ENCODE results near the gene IL27RA. TPM values are rescaled to one million over a fixed set of nuclear protein-coding genes. Genes with fewer than 3 reads are reported as not detected.
"Not testable (repeated sequence)": the region's sequence is repeated elsewhere in the genome, so short reads cannot be mapped to it uniquely, and the experiment has no call there.

Gene IL27RA
- total RNA-seq, 2 experiments from 2014 or later, result 5.2 to 9.0 TPM

DNA sequence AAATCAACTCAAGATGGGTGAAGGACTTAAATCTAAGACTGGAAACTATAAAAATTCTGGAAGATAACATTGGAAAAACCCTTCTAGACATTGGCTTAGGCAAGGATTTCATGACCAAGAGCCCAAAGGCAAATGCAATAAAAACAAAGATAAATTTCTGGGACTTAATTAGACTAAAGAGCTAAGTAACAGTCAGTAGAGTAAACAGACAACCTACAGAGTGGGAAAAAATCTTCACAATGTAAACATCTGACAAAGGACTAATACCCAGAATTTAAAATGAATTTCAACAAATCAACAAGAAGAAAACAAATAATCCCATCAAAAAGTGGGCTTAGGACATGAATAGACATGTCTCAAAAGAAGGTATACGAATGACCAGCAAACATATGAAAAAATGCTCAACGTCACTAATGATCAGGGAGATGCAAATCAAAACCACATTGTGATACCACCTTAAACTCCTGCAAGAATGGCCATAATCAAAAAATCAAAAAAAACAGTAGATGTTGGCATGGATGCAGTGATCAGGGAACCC lies 19.1 kb upstream of the IL27RA start:
- H3K4me2 ChIP-seq (ENCODE audit: low read length), result no peak overlapping the region
- DNase-seq (ENCODE audit: low spot score), result no peak
- no peaks in the 10 kb centered on the region for H3K9me3 ChIP-seq (ENCODE audit: low read length)
- no peaks in the 10 kb centered on the region for H3K36me3 ChIP-seq (ENCODE audit: insufficient read depth, low read length)
- TF ChIP-seq EZH2phosphoT487 (IDR thresholded peaks at IDR 0.05; ENCODE audit: borderline replicate concordance, low read depth, low read length), result no peak
- TF ChIP-seq, protein P1, sequence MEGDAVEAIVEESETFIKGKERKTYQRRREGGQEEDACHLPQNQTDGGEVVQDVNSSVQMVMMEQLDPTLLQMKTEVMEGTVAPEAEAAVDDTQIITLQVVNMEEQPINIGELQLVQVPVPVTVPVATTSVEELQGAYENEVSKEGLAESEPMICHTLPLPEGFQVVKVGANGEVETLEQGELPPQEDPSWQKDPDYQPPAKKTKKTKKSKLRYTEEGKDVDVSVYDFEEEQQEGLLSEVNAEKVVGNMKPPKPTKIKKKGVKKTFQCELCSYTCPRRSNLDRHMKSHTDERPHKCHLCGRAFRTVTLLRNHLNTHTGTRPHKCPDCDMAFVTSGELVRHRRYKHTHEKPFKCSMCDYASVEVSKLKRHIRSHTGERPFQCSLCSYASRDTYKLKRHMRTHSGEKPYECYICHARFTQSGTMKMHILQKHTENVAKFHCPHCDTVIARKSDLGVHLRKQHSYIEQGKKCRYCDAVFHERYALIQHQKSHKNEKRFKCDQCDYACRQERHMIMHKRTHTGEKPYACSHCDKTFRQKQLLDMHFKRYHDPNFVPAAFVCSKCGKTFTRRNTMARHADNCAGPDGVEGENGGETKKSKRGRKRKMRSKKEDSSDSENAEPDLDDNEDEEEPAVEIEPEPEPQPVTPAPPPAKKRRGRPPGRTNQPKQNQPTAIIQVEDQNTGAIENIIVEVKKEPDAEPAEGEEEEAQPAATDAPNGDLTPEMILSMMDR (conservative IDR thresholded peaks at IDR 0.05; ENCODE audit: low read length), result no peak
- no peak overlapping the region for H3K4me3 ChIP-seq (ENCODE audit: low read depth, low read length, poor library complexity, severe bottlenecking)
- no peak overlapping the region for H3K27ac ChIP-seq (ENCODE audit: low read depth, low read length, poor library complexity, severe bottlenecking)
- ChIA-PET CTCF (ENCODE audit: unreplicated experiment) (no interaction called here), POLR2A (interaction anchor here (0.6 kb wide), 1 partner anchor 13 kb away, joined by 3 read pairs; no protein-coding TSS in a partner anchor)
- H3K4me1 ChIP-seq (ENCODE audit: insufficient read depth, low read length, poor library complexity, severe bottlenecking), result peaks cover 20% of the 10 kb centered on the region
- no TSS peak for BruUV-seq (replicated peaks)
- intact Hi-C loops (cut with micrococcal nuclease; ENCODE audit: unreplicated experiment), result no loop called here
- no peaks in the 10 kb centered on the region for H3K79me2 ChIP-seq (ENCODE audit: insufficient read depth, low read depth, low read length)
- H2AFZ ChIP-seq (ENCODE audit: low read length), result no peak overlapping the region
- no peaks in the 10 kb centered on the region for H3K9me2 ChIP-seq (ENCODE audit: insufficient read depth, low read length)
- no peaks in the 10 kb centered on the region for H4K20me1 ChIP-seq (ENCODE audit: insufficient read depth, low read length)

DNA sequence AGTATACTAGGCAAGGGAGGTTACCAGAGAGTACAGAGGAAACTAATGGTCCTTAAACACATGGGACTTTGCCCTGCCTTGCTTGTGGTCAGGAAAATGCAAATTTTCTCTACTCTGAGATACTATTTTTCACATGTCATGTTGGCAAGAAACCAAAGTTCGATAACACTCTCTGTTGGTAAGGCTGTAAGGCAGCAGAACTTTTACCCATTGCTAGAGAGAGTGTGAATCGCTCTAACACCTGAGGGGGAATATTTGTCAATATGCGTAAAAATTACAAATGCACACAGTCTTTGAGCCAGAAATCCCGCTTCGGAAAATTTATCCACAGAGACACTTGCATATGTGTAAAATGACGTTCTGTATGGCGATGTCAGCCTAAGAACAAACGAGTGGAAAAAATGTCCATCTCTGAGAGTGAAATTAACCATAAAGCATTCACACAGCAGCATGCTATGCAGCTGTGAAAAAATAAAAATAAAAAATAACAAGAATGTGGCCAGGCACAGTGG lies 16.0 kb upstream of the IL27RA start:
- TF ChIP-seq, protein P1 (conservative IDR thresholded peaks at IDR 0.05; ENCODE audit: low read length), result no peak
- TF ChIP-seq EZH2phosphoT487 (IDR thresholded peaks at IDR 0.05; ENCODE audit: borderline replicate concordance, low read depth, low read length), result no peak
- Histone ChIP-seq H3K4me2 (ENCODE audit: low read length) (peak overlapping the region; percentile 76), H3K36me3 (ENCODE audit: insufficient read depth, low read length) (no peaks in the 10 kb centered on the region), H3K9me2 (ENCODE audit: insufficient read depth, low read length) (no peaks in the 10 kb centered on the region), H3K79me2 (ENCODE audit: insufficient read depth, low read depth, low read length) (no peaks in the 10 kb centered on the region), H3K4me1 (ENCODE audit: insufficient read depth, low read length, poor library complexity, severe bottlenecking) (peaks cover 43% of the 10 kb centered on the region), H4K20me1 (ENCODE audit: insufficient read depth, low read length) (no peaks in the 10 kb centered on the region), H3K9me3 (ENCODE audit: low read length) (no peaks in the 10 kb centered on the region), H3K4me3 (ENCODE audit: low read depth, low read length, poor library complexity, severe bottlenecking) (peak overlapping the region; percentile 48), H2AFZ (ENCODE audit: low read length) (peak overlapping the region; percentile 66; the same call in 1 of the 2 replicates), H3K27ac (ENCODE audit: low read depth, low read length, poor library complexity, severe bottlenecking) (peak overlapping the region; percentile 69)
- ChIA-PET CTCF (ENCODE audit: unreplicated experiment) (interaction anchor here (0.6 kb wide), 1 partner anchor 28 kb away, joined by 3 read pairs; no protein-coding TSS in a partner anchor), POLR2A (interaction anchor here (0.7 kb wide), 6 partner anchors 12 to 1380 kb away, joined by 3 to 5 read pairs (median 3); no protein-coding TSS in a partner anchor)
- intact Hi-C loops (cut with micrococcal nuclease; ENCODE audit: unreplicated experiment), result no loop called here
- BruUV-seq (replicated peaks), result no TSS peak
- peak; percentile 64 for DNase-seq (ENCODE audit: low spot score)

DNA sequence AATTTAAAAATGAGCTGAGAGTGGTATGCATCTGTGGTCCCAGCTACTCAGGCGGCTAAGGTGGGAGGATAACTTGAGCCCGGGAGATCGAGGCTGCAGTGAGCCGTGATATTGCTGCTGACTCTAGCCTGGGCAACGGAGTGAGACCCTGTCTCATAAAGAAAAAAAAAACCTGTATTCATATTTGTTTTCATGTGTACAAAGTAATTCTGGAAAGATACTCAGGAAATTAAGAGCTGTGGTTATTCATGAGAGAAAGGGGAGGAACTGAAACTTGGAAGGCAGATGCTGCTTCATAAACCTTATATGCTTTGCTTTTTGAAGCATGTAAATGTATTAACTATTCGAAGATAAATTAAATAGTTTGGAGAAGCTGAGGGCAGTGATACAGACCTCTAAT lies 12.5 kb upstream of the IL27RA start:
- no peak for TF ChIP-seq EZH2phosphoT487 (IDR thresholded peaks at IDR 0.05; ENCODE audit: borderline replicate concordance, low read depth, low read length)
- TF ChIP-seq, protein P1 (conservative IDR thresholded peaks at IDR 0.05; ENCODE audit: low read length), result no peak
- Histone ChIP-seq H4K20me1 (ENCODE audit: insufficient read depth, low read length) (no peaks in the 10 kb centered on the region), H2AFZ (ENCODE audit: low read length) (0 out of 2 replicates have a peak overlapping the region, but pooled peaks have one; percentile 20), H3K9me2 (ENCODE audit: insufficient read depth, low read length) (no peaks in the 10 kb centered on the region), H3K36me3 (ENCODE audit: insufficient read depth, low read length) (no peaks in the 10 kb centered on the region), H3K4me1 (ENCODE audit: insufficient read depth, low read length, poor library complexity, severe bottlenecking) (peaks cover 46% of the 10 kb centered on the region), H3K4me2 (ENCODE audit: low read length) (peak overlapping the region; percentile 62), H3K79me2 (ENCODE audit: insufficient read depth, low read depth, low read length) (no peaks in the 10 kb centered on the region), H3K27ac (ENCODE audit: low read depth, low read length, poor library complexity, severe bottlenecking) (peak overlapping the region; percentile 66), H3K9me3 (ENCODE audit: low read length) (no peaks in the 10 kb centered on the region), H3K4me3 (ENCODE audit: low read depth, low read length, poor library complexity, severe bottlenecking) (peak overlapping the region; percentile 36)
- peak; percentile 74 for DNase-seq (ENCODE audit: low spot score)
- no TSS peak for BruUV-seq (replicated peaks)
- ChIA-PET CTCF (ENCODE audit: unreplicated experiment) (interaction anchor here (1.1 kb wide), 1 partner anchor 16 kb away, joined by 3 read pairs; no protein-coding TSS in a partner anchor), POLR2A (interaction anchor here (0.7 to 1.5 kb wide), 5 partner anchors 12 to 244 kb away, joined by 3 to 7 read pairs (median 3); partner anchors contain the start of gene IL27RA)
- intact Hi-C loops (cut with micrococcal nuclease; ENCODE audit: unreplicated experiment), result no loop called here

DNA sequence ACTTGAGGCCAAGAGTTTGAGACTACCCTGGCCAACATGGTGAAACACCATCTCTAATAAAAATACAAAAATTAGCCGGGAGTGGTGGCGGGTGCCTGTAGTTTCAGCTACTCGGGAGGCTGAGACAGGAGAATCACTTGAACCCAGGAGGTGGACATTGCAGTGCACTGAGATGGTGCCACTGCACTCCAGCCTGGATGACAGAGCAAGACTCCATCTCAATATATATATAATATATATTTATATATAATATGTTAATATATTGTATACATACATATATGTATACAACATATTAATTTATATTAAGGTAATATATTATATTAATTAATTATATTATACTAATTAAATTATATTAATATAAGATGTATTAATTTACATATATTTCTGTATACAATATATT lies 11.8 kb upstream of the IL27RA start:
- H3K9me2 ChIP-seq (ENCODE audit: insufficient read depth, low read length); H3K4me3 ChIP-seq (ENCODE audit: low read depth, low read length, poor library complexity, severe bottlenecking); CTCF ChIA-PET (ENCODE audit: unreplicated experiment); H4K20me1 ChIP-seq (ENCODE audit: insufficient read depth, low read length); intact Hi-C loops (cut with micrococcal nuclease; ENCODE audit: unreplicated experiment); H3K9me3 ChIP-seq (ENCODE audit: low read length); H2AFZ ChIP-seq (ENCODE audit: low read length); H3K36me3 ChIP-seq (ENCODE audit: insufficient read depth, low read length); BruUV-seq (replicated peaks); H3K79me2 ChIP-seq (ENCODE audit: insufficient read depth, low read depth, low read length); DNase-seq (ENCODE audit: low spot score); H3K4me2 ChIP-seq (ENCODE audit: low read length): not testable (repeated sequence)
- Histone ChIP-seq H3K27ac (ENCODE audit: low read depth, low read length, poor library complexity, severe bottlenecking) (peak overlapping the region; percentile 31), H3K4me1 (ENCODE audit: insufficient read depth, low read length, poor library complexity, severe bottlenecking) (peaks cover 41% of the 10 kb centered on the region)
- POLR2A ChIA-PET, result interaction anchor here (1.2 to 1.5 kb wide), 3 partner anchors 12 to 39 kb away, joined by 3 to 5 read pairs (median 3); partner anchors contain the start of gene IL27RA

Measured in OCI-LY7 (cell line).